ENCODE measurements around the gene KCNK2. TPM values are rescaled to one million over a fixed set of nuclear protein-coding genes. Genes with fewer than 3 reads are reported as not detected.

The KCNK2 gene
- total RNA-seq, 1 donor from 2014 or later = not detected

- Mint-ChIP-seq H3K27me3 (no peaks in the 10 kb centered on the region), H3K27ac (no peak overlapping the region), H3K4me1 (no peaks in the 10 kb centered on the region), H3K36me3 (ENCODE audit: low read depth) (no peaks in the 10 kb centered on the region), H3K9me3 (no peaks in the 10 kb centered on the region), H3K4me3 (no peak overlapping the region)
- no peak for DNase-seq
- intact Hi-C loops (cut with micrococcal nuclease) = no loop called here
Measured at GRCh38 chr1:215114154-215114933, 31.8 kb downstream of the KCNK2 start.

GRCh38 chr1:215115760-215116159 is 33.2 kb downstream of the KCNK2 start:
- DNase-seq = no peak
- intact Hi-C loops (cut with micrococcal nuclease) = no loop called here
- Mint-ChIP-seq H3K27me3 (no peaks in the 10 kb centered on the region), H3K36me3 (ENCODE audit: low read depth) (no peaks in the 10 kb centered on the region), H3K27ac (no peak overlapping the region), H3K4me3 (no peak overlapping the region), H3K4me1 (no peaks in the 10 kb centered on the region), H3K9me3 (no peaks in the 10 kb centered on the region)

GRCh38 chr1:215118081-215118480 is 35.5 kb downstream of the KCNK2 start:
- intact Hi-C loops (cut with micrococcal nuclease) = no loop called here
- H3K9me3 Mint-ChIP-seq = no peaks in the 10 kb centered on the region
- no peak overlapping the region for H3K4me3 Mint-ChIP-seq
- H3K36me3 Mint-ChIP-seq (ENCODE audit: low read depth) = no peaks in the 10 kb centered on the region
- no peaks in the 10 kb centered on the region for H3K4me1 Mint-ChIP-seq
- H3K27me3 Mint-ChIP-seq = no peaks in the 10 kb centered on the region
- no peak for DNase-seq
- H3K27ac Mint-ChIP-seq = no peak overlapping the region

DNA sequence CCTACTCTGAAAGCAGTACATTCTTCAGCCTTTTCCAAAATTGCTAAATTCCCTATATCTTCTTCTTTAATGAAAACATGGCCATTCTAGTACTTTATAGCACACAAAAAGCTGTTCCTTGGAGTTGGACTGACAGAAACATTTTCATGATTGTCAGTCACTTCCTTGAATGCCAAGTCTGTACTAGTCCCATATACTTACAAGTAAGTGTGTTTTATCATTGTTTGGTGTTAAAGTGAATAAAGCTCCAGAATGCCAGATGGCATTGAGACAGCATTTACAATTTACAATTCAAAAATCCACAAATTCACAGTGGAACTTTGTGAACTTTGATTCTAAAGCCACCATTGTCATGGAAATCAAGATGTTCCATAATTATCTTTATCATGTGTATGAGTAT is 36.5 kb downstream of the KCNK2 start:
- no peak for DNase-seq
- Mint-ChIP-seq H3K27me3 (no peaks in the 10 kb centered on the region), H3K4me1 (no peaks in the 10 kb centered on the region), H3K36me3 (ENCODE audit: low read depth) (no peaks in the 10 kb centered on the region), H3K9me3 (no peaks in the 10 kb centered on the region), H3K4me3 (no peak overlapping the region), H3K27ac (no peak overlapping the region)
- intact Hi-C loops (cut with micrococcal nuclease) = no loop called here

DNA sequence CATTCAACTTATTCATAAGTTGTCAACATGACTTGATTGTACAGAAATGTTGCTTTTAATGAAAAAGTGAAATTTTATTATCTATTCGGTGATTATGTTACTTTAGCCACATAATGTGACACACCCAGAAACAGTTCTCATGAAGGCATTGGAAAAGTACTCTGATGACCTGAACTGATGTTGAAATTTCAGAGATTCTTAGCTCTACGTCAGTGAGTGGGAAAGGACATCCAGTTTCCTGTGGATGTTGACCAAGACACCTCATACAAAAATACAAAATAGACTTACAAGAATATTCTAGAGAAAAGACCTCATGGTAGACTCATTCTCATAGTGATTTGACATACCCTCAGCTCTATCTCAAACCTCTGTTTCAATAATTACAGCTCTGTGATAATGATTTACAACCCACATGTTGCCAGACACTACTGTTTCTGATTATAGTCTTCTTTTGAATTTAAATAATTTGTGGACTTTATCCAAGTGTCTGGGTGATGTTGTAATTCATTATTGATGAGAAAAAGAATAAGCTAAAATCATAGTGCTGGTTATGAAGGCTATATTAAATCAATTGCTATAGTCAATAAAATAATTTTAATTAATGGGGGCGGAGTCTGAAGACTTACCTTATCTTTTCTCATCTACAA is 37.3 kb downstream of the KCNK2 start:
- H3K4me1 Mint-ChIP-seq = no peaks in the 10 kb centered on the region
- DNase-seq = no peak
- intact Hi-C loops (cut with micrococcal nuclease) = no loop called here
- no peaks in the 10 kb centered on the region for H3K27me3 Mint-ChIP-seq
- no peak overlapping the region for H3K4me3 Mint-ChIP-seq
- no peak overlapping the region for H3K27ac Mint-ChIP-seq
- no peaks in the 10 kb centered on the region for H3K36me3 Mint-ChIP-seq (ENCODE audit: low read depth)
- H3K9me3 Mint-ChIP-seq = no peaks in the 10 kb centered on the region

- no peak for DNase-seq
- intact Hi-C loops (cut with micrococcal nuclease) = no loop called here
- no peak overlapping the region for H3K27ac Mint-ChIP-seq
- no peaks in the 10 kb centered on the region for H3K36me3 Mint-ChIP-seq (ENCODE audit: low read depth)
- no peak overlapping the region for H3K4me3 Mint-ChIP-seq
- H3K9me3 Mint-ChIP-seq = no peaks in the 10 kb centered on the region
- no peaks in the 10 kb centered on the region for H3K27me3 Mint-ChIP-seq
- no peaks in the 10 kb centered on the region for H3K4me1 Mint-ChIP-seq
Measured at GRCh38 chr1:215128504-215128903, 46.0 kb downstream of the KCNK2 start.

GRCh38 chr1:215131291-215131690 is 48.8 kb downstream of the KCNK2 start:
- Mint-ChIP-seq H3K4me3 (no peak overlapping the region), H3K27ac (no peak overlapping the region), H3K36me3 (ENCODE audit: low read depth) (no peaks in the 10 kb centered on the region), H3K4me1 (no peaks in the 10 kb centered on the region), H3K9me3 (no peaks in the 10 kb centered on the region), H3K27me3 (no peaks in the 10 kb centered on the region)
- DNase-seq = no peak
- intact Hi-C loops (cut with micrococcal nuclease) = no loop called here

DNA sequence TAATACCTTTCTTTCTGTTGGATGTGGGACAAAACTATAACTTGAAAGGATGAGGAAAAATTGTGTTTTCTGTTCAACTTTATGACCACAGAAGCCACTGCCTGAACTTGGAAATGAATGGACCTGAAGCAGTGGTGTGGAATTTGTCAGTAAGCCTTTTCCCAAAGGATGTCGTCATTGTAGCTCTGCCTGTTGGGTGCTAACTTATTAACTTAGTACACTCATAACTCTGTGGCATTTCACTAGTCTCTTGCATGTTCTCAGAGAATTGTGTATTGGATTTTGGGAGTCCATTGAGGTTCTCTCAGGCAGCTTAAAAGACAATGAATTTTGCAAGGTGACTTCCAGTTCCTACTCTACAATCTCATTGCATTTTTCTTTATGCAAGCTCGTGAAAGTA is 49.6 kb downstream of the KCNK2 start:
- H3K9me3 Mint-ChIP-seq = no peaks in the 10 kb centered on the region
- no peaks in the 10 kb centered on the region for H3K4me1 Mint-ChIP-seq
- no peaks in the 10 kb centered on the region for H3K27me3 Mint-ChIP-seq
- H3K36me3 Mint-ChIP-seq (ENCODE audit: low read depth) = no peaks in the 10 kb centered on the region
- no peak for DNase-seq
- H3K4me3 Mint-ChIP-seq = no peak overlapping the region
- intact Hi-C loops (cut with micrococcal nuclease) = no loop called here
- no peak overlapping the region for H3K27ac Mint-ChIP-seq

DNA sequence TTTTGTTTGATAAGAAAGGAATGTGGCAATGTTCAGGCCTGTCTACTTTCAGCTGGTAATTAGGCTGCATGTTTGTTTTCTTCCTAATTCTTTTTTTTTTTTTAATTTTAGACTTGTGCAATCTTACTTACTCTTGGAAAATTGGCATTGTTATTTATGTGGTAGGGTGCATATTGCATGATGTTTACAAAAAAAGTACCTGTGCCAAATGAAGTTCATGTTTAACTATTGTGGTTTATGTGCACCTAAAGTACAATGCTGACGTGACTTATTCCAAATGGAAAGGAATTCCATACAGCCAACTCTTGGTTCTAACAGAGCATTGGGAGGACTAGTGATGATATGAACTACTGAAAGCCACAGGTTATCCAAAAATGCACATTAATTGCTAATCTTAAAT is 51.0 kb downstream of the KCNK2 start:
- no peaks in the 10 kb centered on the region for H3K4me1 Mint-ChIP-seq
- intact Hi-C loops (cut with micrococcal nuclease) = no loop called here
- no peaks in the 10 kb centered on the region for H3K36me3 Mint-ChIP-seq (ENCODE audit: low read depth)
- no peak for DNase-seq
- no peaks in the 10 kb centered on the region for H3K9me3 Mint-ChIP-seq
- H3K27me3 Mint-ChIP-seq = no peaks in the 10 kb centered on the region
- H3K27ac Mint-ChIP-seq = no peak overlapping the region
- H3K4me3 Mint-ChIP-seq = no peak overlapping the region

DNA sequence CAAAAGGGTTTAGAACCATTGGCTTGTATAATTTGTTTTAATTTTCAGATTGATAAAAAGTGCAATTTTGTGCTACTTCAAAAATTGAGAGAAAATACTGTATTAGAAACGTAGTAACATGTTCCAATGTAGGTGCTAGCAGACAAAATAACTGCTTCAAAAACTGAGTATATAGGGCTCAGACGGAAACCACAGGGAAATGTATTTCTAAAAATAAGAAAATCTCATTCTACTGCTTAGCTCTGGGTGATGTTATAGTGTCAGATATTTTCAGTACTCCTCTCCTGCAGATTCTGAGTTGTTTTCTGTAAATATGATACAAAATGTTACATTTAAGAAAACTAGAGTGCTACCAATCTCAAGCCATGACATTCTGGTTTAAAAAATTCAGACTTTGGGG is 55.4 kb downstream of the KCNK2 start:
- DNase-seq = no peak
- H3K27ac Mint-ChIP-seq = no peak overlapping the region
- H3K4me1 Mint-ChIP-seq = no peaks in the 10 kb centered on the region
- H3K9me3 Mint-ChIP-seq = peaks cover 5% of the 10 kb centered on the region
- no peak overlapping the region for H3K4me3 Mint-ChIP-seq
- no peaks in the 10 kb centered on the region for H3K36me3 Mint-ChIP-seq (ENCODE audit: low read depth)
- intact Hi-C loops (cut with micrococcal nuclease) = no loop called here
- no peaks in the 10 kb centered on the region for H3K27me3 Mint-ChIP-seq

DNA sequence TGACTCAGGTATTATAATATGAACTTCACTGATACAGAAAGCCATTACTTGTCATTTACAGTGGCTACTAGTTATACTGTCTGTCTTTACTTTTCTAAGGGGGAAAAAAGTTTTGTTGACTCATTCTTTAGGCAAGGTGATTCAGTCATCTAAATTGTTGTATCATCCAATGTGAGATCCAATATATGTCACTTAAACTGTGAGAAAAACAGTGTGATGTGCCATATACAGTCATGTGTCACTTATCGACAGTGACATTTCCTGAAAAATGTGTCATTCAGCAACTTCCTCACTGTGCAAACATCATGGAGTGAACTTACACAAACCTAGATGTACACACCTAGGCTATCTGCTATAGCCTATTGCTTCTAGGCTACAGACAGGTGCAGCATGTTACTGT is 57.6 kb downstream of the KCNK2 start:
- no peak overlapping the region for H3K27ac Mint-ChIP-seq
- H3K36me3 Mint-ChIP-seq (ENCODE audit: low read depth) = no peaks in the 10 kb centered on the region
- intact Hi-C loops (cut with micrococcal nuclease) = no loop called here
- no peaks in the 10 kb centered on the region for H3K4me1 Mint-ChIP-seq
- H3K27me3 Mint-ChIP-seq = no peaks in the 10 kb centered on the region
- no peak for DNase-seq
- peaks cover 5% of the 10 kb centered on the region for H3K9me3 Mint-ChIP-seq
- H3K4me3 Mint-ChIP-seq = no peak overlapping the region

- H3K4me1 Mint-ChIP-seq = no peaks in the 10 kb centered on the region
- no peak overlapping the region for H3K4me3 Mint-ChIP-seq
- peaks cover 5% of the 10 kb centered on the region for H3K9me3 Mint-ChIP-seq
- H3K27me3 Mint-ChIP-seq = no peaks in the 10 kb centered on the region
- intact Hi-C loops (cut with micrococcal nuclease) = no loop called here
- H3K36me3 Mint-ChIP-seq (ENCODE audit: low read depth) = no peaks in the 10 kb centered on the region
- H3K27ac Mint-ChIP-seq = no peak overlapping the region
- no peak for DNase-seq
Measured at GRCh38 chr1:215141460-215141859, 58.9 kb downstream of the KCNK2 start.

GRCh38 chr1:215143497-215143896 is 61.0 kb downstream of the KCNK2 start:
- Mint-ChIP-seq H3K9me3 (peaks cover 5% of the 10 kb centered on the region), H3K27ac (no peak overlapping the region), H3K4me1 (no peaks in the 10 kb centered on the region), H3K4me3 (no peak overlapping the region), H3K36me3 (ENCODE audit: low read depth) (no peaks in the 10 kb centered on the region), H3K27me3 (no peaks in the 10 kb centered on the region)
- no peak for DNase-seq
- intact Hi-C loops (cut with micrococcal nuclease) = no loop called here

GRCh38 chr1:215146240-215146975 is 63.9 kb downstream of the KCNK2 start:
- Mint-ChIP-seq H3K27me3 (no peaks in the 10 kb centered on the region), H3K9me3 (peaks cover 5% of the 10 kb centered on the region)
- intact Hi-C loops (cut with micrococcal nuclease) = no loop called here

More at GRCh38 chr1:215146240-215146975, 63.9 kb downstream of the KCNK2 start:
- Mint-ChIP-seq H3K4me1 (no peaks in the 10 kb centered on the region), H3K27ac (no peak overlapping the region), H3K36me3 (ENCODE audit: low read depth) (no peaks in the 10 kb centered on the region), H3K4me3 (no peak overlapping the region)
- no peak for DNase-seq

Data from activated CD4-positive, alpha-beta T cell treated with anti-CD3 and anti-CD28 coated beads, Interleukin-2, amount 10 ng/mL, durations not matched to agents 24 days and 14 days (primary cell).